ENCODE data around the gene SPATA24. TPM values are rescaled to one million over a fixed set of nuclear protein-coding genes. Genes with fewer than 3 reads are reported as not detected.
"Not testable (repeated sequence)": the region's sequence is repeated elsewhere in the genome, so short reads cannot be mapped to it uniquely, and the experiment has no call there.

Gene SPATA24
- total RNA-seq, 1 experiment from 2014 or later, result 4.1 TPM

DNA sequence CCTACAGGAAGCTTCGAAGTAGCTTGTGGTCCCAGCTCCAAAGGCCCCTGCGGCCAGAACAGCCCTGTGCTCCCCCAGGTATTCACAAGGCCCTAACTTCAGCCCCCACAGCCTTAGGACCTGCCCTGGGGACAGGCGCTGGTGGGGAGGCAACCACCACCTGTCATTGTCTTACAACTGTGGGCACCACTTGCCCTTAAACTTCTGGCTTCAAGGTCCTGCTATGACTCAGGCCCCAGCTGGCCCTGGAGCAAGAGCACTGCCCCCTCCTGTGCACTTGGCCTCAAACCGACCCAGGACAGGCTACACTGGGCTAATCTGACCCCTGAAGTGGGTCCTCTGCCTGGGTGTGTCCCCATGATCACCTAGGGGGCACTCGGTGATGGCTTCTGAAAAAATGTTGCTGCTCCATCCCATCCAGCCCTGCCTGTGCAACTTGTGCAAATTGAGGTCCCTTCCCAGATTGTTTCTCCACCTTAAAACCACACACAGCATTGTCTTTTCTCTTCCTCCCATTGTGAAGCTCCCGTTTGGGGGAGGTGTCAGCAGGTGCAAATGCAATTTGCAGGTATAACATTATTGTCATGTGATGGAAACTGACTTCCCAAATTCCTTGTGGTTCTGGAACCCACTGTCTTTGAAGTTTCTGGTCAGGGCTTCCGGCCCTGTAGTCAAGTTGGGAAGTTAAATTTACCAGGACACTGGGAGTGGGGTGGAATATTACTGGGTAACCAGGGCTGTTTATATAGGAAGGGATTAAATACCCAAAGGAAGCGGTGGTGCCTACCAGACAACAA is 7.8 kb downstream of the SPATA24 start:
- DNase-seq (ENCODE audit: low read depth), result peak; percentile 90

DNA sequence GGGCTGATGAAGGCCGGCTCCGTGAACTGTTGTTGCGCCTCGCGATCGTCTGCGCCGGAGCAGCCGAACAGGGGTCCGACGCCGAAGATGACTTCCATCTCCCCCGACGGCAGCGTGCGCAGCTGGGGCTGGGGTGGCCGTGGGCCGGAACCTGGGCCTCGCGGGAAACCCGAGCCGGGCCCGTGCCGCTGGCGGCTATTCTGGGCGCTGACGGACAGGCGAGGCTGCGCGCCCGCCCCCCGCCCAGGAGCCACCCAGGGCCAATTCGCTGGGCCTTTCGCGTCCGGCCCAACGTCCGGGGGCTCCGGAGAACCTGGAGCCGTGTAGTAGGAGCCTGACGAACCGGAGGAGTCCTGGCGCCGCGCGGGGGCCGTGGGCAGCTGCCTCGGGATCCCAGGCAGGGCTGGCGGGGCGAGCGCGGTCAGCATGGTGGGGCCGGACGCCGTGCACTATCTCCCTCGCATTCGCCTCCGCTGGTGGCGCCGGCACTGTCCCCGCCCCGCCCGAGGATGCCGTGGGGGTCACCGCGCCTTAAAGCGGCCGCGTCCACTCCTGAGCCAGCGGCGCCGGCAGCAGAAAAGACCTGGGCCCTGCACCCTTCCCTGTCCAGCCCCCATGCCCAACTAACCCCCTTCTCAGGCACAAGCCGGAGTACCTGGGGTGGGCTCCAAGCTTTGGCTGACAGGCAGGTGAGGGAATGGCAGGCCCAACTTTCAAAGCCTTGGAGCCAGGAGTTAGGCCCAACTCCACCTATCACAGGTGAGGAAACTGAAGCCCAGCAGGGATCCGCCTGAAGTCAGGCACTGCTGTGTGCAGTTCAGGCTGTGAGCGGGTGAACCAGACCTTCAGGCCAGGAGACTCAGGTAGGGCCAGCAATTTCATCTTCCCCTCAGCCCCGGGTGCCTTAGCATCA is 9.0 kb downstream of the SPATA24 start, which contains the start of gene PROB1:
Gene PROB1, minus strand, starts transcription at position 451 of the 913 bp plus-strand sequence. Its CDS starts 23 bp downstream, at position 428.
- peak; percentile 43 for DNase-seq (ENCODE audit: low read depth)

DNA sequence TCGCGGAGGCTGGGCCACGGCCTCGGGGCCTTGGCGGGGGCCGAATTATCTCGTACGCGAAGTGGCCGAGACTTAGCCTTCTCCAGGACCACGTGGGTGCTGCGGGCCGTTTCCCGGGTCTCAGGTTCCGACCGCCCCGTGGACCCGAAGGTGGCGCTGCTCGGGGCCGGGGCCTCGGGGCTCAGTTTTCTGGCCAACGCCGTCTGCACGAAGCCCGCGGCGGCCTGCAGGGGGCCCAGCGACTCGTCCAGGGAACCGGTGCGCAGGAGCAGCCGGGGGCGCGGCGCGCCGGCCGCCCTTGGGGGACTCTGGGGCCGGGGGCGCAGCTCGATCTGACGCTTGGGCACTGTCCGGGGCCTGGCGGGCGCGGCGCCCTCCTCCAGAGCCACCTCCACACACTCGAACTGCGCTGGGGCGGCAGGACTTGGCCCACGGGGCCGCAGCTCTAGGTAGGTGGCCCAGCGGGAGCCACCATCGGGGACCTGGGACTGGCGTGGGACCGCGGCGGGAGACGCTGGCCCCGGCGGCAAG is 9.7 kb downstream of the SPATA24 start:
- DNase-seq (ENCODE audit: low read depth), result no peak

DNA sequence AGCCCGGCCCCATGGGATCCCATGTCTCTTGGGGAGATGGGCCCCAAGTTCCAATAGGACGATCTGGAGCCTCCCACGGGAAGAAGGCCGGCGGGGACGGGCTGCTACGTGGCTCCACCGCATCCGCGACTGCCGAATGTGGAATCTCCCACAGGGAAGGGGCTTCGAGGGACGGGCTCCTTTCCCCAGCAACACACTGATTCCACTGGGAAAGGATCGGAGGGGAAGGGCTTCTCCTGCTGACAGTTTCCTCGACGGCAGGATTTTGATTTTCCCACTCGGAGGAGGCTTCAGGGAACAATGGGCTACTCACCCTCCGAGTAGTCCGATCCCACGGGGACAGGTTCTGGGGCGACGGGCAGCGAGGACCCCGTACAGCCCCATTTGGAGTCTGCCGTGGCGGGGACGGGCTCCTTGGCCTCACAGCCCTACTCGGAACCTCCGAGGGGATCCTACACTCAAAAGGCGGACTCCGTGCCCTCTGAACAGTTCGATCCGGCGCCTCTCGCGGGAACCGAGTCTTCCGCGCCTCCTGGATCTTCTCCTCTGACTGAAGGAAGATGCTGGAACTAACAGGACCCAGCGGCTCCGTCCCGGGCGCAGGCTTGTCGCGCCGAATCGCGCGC is 10.3 kb downstream of the SPATA24 start:
- DNase-seq (ENCODE audit: low read depth), result no peak

DNA sequence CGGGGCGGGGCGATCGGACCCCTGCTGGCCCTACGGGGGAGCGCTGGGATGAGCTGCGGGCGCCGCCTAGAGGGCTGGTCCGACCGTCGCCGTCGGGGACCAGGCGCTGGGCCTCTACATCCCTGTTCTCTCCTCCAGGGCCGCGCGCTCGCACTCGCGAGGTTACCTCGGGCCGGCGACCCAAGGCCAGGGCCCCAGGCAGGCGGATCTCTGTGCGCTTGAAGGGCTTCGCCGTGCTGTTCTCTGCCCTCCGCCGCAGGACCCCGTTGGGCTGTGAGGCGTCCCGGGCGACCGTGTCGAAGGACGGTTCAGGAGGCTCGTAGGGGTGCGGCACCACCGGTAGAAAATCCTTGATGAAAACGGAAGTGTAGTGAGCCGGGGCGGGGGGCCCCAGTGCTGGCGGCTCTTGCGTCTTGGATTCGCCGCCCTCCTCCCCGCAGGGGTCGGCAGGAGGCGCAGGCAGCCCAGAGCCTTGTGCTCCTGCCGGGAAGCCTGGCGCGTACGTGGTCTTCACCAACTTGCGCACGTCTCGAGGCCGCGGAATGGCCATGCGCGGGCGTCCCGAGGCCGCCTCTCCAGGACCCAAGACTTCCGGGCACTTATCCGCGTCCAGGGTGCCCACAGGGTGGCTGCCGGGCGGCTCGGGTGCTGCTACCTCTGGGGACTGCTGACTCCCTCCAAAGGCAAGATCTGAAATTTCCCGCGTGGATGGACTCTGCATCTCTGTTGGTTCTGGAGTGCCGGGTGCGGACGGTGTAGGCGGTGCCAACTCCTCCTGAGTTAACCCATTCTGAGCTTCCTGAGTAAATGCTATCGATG is 11.0 kb downstream of the SPATA24 start:
- DNase-seq (ENCODE audit: low read depth), result no peak

DNA sequence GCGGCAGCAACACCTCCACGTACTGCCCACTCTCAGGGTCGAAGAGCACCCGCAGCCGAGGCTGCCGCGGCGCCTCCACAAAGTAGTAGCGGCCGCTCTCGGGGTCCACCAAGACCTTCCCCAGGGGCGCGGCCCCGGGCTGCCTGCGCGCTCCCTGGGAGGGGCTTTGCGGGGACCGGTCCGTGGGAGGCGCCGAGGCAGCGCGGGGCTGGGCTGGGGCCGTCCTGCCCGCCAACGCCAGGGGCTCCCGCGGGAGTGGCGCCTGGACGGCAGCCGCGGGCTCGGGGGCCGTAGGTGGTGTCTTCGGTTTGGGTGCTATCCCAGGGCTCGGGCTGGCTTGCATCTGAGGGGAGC is 11.6 kb downstream of the SPATA24 start:
- DNase-seq (ENCODE audit: low read depth), result no peak

DNA sequence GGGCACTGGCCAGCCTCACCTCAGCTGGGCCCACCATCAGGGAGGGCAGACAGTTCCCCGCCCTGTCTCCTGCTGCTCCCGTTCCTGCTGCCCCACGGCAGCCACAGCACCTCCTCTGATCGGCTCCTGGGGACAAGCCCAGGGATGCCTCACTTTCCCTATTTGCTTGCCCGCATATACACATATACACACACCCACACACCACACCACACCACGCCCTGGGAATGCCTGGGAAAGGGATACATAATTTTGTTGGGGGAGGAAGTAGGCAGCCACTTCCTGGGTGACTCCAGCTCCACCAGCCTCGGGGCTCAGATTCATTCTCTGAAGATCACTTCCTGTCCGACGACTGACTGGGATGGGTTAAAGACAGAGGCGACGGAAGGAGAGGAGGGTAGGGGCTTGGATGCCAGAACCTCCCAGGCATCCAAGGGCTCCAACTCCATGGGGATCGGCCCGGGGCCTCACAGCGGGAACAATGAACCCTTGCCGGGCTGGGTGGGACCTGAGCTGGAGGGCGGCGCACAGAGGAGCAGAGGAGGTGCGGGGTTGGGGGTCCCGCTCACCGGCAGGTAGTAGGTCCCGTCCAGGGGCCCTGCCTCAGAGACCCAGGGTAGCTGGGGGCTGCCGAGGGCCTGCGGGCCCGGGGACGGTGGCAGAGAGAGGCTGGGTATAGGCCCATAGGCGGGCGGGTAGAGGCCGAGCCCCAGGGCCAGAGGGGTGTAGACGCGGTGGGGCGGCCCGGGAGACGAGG is 12.1 kb downstream of the SPATA24 start:
- DNase-seq (ENCODE audit: low read depth), result no peak

DNA sequence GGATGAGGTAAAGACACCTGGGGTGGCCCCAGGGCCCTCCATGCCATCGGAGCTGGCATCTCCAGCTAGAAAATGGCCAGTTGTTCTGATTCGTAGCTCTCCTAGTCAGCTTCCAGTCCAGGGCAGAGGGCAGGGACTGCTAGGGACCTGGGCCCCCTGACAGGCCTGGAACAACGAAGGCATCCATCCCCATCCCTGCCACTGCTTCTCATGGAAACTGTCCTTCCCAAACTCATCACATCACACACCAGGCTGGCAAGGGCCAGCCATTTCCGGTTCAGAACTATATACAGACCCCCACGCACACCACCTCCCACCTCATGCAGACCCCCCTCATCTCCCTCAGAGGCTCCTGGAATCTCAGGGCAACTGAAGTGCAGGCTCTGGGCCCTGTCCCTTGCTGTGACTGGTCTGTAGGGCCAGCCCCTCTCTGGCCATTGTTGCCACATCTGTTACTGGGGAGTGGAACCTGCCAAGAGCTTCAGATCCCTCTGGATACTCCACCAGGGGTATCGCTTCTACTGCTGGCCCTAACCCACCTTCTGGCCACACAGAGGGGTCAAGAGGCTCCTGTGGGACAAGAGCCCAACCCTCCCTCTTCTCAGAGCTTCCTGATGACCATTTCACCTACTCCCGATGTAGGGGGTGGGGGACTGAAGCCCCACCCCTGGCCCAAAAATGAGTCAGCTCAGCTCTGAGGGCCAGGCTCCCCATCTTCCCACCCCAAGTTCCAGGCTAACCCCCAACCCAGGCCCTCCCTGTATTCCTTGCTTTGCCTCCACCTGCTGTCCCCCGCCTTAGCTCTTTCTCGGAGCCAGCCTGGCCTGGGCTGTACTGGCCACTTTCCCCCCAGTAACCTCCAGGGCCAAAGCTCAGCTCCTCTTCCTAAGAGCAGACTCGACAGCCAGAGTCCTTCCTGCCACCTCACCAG is 13.0 kb downstream of the SPATA24 start:
- no peak for DNase-seq (ENCODE audit: low read depth)

DNA sequence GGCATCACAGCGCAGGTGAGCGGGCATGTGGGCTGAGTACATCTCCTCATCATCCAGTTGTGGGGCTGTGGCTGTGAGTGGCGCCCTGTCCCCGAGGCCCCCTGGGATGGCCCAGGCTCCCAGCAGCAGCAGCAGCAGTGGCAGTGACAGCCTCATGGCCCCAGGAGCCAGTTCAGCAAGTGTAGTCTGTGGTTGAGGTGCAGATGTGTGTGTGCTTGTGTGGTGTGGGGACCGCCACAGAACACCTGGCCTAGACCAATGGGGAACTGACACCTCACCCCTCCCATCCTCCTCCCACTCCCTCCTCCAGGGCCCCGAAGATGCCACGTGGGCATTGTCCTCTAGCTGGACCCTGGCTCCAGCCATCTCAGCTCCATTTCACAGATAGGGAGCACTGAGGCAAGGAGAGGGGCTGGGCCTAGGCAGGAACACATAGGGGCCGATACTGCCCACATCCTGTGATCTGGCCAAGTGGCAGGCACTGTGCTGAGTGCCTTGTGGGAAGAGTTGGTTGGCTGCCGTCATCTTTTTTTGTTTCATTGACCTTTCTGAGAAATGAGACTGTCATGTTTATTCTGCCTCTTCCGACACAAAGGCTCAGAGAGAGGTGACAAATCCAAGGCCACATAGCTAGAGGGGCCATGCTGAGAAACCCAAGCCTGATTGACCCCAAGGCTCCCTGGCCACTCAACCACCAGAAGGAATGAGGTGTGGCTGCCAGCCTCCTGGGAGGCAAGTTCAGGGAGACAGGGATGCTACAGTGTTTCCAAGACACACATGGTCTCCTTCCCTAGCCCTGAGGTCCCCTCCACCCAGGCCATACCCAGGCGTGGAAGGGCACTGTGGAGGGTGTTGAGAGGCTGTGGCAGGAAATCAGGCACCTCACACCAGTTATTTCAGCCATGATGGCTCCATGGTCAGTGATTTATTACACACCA is 13.9 kb downstream of the SPATA24 start, which contains the start of gene MZB1:
Gene MZB1, minus strand, starts transcription at position 213 of the 938 bp plus-strand sequence. Its CDS starts 57 bp downstream, at position 156.
- DNase-seq (ENCODE audit: low read depth), result no peak

DNA sequence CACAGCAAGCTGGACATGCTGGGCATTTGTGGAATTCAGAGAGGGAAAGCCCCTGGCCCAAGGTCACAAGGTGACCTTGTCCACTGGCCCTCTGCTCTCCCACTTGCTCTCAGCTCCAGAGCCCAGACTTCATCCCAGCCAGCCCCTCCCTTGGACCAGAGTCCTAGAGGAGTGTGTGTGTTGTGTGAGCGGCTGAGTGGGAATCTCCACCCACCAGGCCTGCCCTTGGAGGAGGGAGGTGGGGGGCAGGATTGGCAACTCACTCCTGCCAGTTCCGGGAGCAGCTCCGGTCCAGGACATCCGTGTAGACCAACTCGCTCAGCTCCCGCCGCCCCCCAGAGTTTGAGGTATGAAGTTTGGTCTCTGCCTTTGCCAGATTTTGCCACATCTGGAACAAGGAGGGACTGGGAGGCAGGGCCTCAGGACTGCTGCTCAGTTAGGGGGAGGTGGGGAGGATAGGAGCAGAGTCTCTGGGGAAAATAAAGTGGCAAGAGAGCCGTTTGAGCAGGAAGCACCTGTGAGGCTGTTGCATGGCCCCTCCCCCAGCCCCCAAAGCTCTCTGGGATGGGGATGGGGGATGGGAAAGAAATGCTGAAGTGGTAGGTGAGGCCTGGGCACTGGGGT is 15.6 kb downstream of the SPATA24 start:
- DNase-seq (ENCODE audit: low read depth), result no peak

DNA sequence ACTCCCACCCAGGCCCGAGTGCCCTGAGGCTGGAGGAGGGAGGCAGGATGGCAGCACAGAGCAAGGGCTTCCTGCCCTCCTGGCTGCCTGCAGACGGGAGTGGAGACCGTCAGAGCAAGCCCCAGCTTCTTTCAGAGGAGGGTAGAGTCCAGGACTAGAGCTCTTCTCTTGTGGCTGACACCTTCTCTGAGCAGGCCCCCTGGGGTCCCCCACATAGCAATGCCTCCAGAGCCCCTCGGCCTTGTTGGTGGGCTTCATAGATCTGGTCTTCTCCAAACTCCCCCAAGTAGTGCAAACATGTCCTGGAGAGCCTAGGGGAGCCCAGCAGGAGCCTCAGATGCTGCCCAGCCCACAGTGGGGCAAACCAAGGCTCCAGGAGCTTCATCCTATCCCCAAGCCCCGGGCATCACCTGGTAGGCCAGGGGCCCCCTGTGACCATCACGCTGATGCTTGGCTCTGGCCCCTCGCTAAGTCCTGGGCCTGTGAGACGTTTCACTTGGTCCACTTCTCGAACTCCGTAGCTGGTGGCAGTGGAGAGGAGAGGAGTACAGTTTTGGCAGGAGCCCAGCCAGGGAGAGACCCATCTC is 16.2 kb downstream of the SPATA24 start:
- no peak for DNase-seq (ENCODE audit: low read depth)

DNA sequence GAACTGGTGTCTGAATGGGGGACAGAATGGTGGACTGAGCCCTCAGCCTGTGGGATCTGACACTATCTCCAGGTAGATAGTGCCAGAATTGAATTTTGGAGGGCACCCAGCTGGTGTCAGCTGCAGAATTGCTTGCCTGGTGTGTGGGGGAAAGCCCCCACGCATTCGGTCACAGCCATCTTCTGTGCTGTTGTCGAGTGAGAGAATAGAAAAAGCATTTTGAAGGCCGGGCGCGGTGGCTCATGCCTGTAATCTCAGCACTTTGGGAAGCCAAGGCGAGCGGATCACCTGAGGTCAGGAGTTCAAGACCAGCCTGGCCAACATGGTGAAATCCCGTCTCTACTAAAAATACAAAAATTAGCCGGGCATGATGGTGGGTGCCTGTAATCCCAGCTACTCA is 16.9 kb downstream of the SPATA24 start:
- not testable (repeated sequence) for DNase-seq (ENCODE audit: low read depth)

DNA sequence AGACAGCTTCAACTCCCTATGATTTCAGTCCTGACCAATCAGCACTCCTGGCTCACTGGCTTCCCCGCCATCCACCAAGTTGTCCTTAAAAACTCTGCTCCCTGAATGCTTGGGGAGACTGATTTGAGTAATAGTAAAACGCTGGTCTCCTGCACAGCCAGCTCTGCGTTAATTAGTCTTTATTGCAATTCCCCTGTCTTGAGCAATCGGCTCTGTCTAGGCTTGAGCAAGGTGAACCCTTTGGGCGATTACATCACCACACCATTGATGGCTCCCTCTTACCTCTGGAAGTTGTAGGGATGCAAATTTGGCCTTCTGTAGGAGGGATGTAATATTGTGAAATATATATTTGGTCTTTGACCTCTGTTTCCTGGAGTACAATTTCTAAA is 17.8 kb downstream of the SPATA24 start:
- no peak for DNase-seq (ENCODE audit: low read depth)

DNA sequence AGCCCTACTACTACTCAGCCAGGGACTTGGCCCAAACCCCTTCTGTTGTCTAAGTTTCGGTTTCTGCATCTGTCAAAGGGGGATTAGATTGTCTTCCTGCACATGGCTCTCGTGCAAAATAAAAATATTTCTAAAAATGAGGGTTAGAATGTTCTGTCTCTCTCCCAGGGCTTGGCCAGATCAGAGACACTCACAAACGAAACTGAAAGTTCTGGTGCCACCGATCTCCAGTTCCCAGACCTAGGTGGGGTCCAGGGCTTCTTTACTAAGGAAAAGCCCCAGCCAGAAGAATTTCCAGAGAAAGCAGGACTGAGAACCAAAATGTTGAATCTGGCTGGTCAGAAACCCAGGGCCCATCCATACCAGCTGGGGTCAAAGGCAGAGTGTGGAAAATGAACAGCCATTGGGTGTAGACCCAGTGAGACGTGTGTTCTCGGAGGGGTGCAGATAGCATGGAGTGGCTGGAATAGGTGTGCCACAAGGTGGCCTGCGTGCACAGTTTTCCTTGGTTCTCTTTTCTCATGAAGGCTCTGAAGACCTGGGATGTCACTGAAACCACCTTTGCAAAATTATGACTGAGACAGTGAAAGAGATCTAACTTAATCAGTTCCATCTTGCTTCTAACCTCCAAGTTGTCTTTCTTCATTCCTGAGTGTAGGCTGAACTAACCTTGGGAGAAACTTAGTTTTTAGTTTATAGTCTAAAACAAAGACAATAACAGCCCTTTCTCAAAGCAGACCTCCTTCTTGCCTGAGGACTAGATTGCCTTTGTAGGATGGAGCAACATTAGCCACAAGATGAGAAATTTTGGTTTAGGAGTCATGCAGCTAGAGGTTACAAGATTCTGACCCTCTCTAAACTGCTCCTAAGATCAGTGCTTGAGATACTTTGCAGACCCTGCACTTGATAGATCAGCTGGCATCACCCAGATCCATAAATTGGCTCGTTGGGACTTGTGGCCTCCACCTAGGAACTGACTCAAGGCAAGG is 18.5 kb downstream of the SPATA24 start:
- DNase-seq (ENCODE audit: low read depth), result peak; percentile 41

DNA sequence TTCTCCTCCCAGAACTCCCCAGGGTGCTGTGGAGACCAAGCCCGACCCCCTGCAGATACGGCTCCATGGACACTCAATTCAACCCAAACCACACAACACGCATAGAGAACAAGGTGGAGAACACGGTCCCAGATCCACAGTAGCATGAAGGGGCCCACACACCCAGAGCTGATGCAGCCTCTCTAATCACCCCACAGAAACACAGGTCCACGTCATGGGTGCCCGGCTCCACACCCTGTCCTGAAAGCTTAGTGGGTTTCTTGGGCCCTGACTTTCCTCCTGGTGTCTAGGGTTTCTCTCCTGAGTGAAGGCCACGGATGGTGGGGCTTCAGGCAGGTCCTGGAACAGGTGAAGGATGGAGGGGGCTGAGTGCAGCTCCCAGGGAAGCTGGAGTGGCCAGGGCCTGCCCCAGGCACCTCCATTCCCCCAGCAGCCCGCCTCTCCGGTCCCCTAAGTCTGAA is 19.3 kb downstream of the SPATA24 start:
- no peak for DNase-seq (ENCODE audit: low read depth)
